GM12878 (cell line): ENCODE measurements around the gene GFRA4. TPM values are rescaled to one million over a fixed set of nuclear protein-coding genes. Genes with fewer than 3 reads are reported as not detected.

Experiments
- ATAC-seq: fragments of 200-7000 bp; cut with Tn5 transposase; 3 replicates; pipeline ENCODE4 v1.9.1; 2020; ENCODE audit warnings: mild to moderate bottlenecking, moderate library complexity
- BruUV-seq: library from RNA; stranded (reverse); fragments of 400-500 nt; replicated peaks from 2 replicates; lab custom pipeline; 2021; lab: Mats Ljungman, UMichigan
- CTCF ChIA-PET: fragments of 300-600 bp; sonication (Branson Sonifier 250); formaldehyde crosslinking; extraction: SDS; loops from one replicate; lab custom pipeline; 2021; ENCODE audit warnings: inconsistent platforms; lab: Yijun Ruan, JAX
- POLR2A ChIA-PET: fragments of 350-600 bp; formaldehyde crosslinking; extraction: SDS; loops from one replicate; lab custom pipeline; 2021; ENCODE audit warnings: inconsistent platforms; lab: Charles Lee
- RAD21 ChIA-PET: fragments of 300-600 bp; sonication (Branson Sonifier 250); formaldehyde crosslinking; loops from one replicate; lab custom pipeline; 2023; ENCODE audit warnings: antibody characterized with exemption; ENCODE audit not compliant: unreplicated experiment; lab: Charles Lee
- SMC1A ChIA-PET: fragments of 300-600 bp; sonication (Branson Sonifier 250); formaldehyde crosslinking; loops from one replicate; lab custom pipeline; 2023; ENCODE audit not compliant: unreplicated experiment, uncharacterized antibody; lab: Charles Lee
- DNase-seq: peaks from one replicate; pipeline ENCODE4 v3.0.0-alpha.2; 2011; ENCODE audit warnings: low read depth, low spot score
- FAIRE-seq: peaks from 3 replicates; lab custom pipeline; 2011; peaks lifted over from hg19 to GRCh38; lab: Jason Lieb, UNC
- H2AFZ ChIP-seq: 2 replicates; pipeline ENCODE4 v1.6.0; 2011; ENCODE audit warnings: low read depth, low read length, control low read depth; ENCODE audit not compliant: control insufficient read depth
- H3K27ac ChIP-seq: 2 replicates; pipeline ENCODE4 v1.5.1; 2011; ENCODE audit warnings: control low read depth; ENCODE audit not compliant: control insufficient read depth, insufficient read depth
- H3K27me3 ChIP-seq, 2 experiments: replicated peaks in 1 of 2; 2 replicates each; pipeline versions ENCODE4 v1.6.0 to v1.6.1; 2011; ENCODE audit warnings: low read length in 1 of 2; ENCODE audit not compliant: control insufficient read depth in 2 of 2, insufficient read depth in 2 of 2
- H3K36me3 ChIP-seq, 2 experiments: 2 replicates each; pipeline ENCODE4 v1.5.1; 2011; ENCODE audit warnings: low read length in 1 of 2; ENCODE audit not compliant: control insufficient read depth in 2 of 2, insufficient read depth in 2 of 2
- H3K4me1 ChIP-seq: 2 replicates; pipeline ENCODE4 v1.6.1; 2011; ENCODE audit warnings: mild to moderate bottlenecking, low read length, moderate library complexity, mixed read lengths; ENCODE audit not compliant: control insufficient read depth, insufficient read depth
- H3K4me2 ChIP-seq: 2 replicates; pipeline ENCODE4 v1.6.0; 2011; ENCODE audit warnings: control low read depth; ENCODE audit not compliant: control insufficient read depth, insufficient read depth
- H3K4me3 ChIP-seq: fragments of 200-600 bp; sonication (generic); 2 replicates; pipeline ENCODE4 v1.5.1; 2016
- H3K79me2 ChIP-seq: 2 replicates; pipeline ENCODE4 v1.6.0; 2011; ENCODE audit warnings: low read length; ENCODE audit not compliant: control insufficient read depth, insufficient read depth
- H3K9ac ChIP-seq: 2 replicates; pipeline ENCODE4 v1.8.0; 2011; ENCODE audit warnings: low read length, control low read depth, mixed read lengths; ENCODE audit not compliant: control insufficient read depth, insufficient read depth
- H3K9me3 ChIP-seq: replicated peaks from 3 replicates; pipeline ENCODE4 v1.5.1; 2011; ENCODE audit warnings: mild to moderate bottlenecking, low read length; ENCODE audit not compliant: control insufficient read depth, insufficient read depth
- H4K20me1 ChIP-seq: 2 replicates; pipeline ENCODE4 v1.6.0; 2011; ENCODE audit not compliant: control insufficient read depth, insufficient read depth
- BRCA1 ChIP-seq: IDR thresholded peaks from 2 replicates; pipeline ENCODE4 v1.6.1; 2011; ENCODE audit warnings: low read depth, low read length, improper control_type of control experiment
- CEBPB ChIP-seq, 2 experiments: fragments of 150-350 bp in 1 of 2; IDR thresholded peaks; 2 replicates each; pipeline ENCODE4 v1.6.1; 2012 to 2014; ENCODE audit warnings: low read depth in 2 of 2, low read length in 2 of 2, borderline replicate concordance in 1 of 2, inconsistent platforms in 1 of 2
- CHD4 ChIP-seq: fragments of 200-600 bp; sonication (generic); IDR thresholded peaks from 2 replicates; pipeline ENCODE4 v1.6.1; 2016; ENCODE audit warnings: mild to moderate bottlenecking
- CUX1 ChIP-seq: IDR thresholded peaks from 2 replicates; pipeline ENCODE4 v1.6.1; 2012; ENCODE audit warnings: improper control_type of control experiment, low read depth, low read length; ENCODE audit not compliant: insufficient replicate concordance
- MYB ChIP-seq: fragments of 150-350 bp; IDR thresholded peaks from 2 replicates; pipeline ENCODE4 v1.6.1; 2014; ENCODE audit warnings: mild to moderate bottlenecking, low read depth, low read length, borderline replicate concordance
- NFXL1 ChIP-seq: fragments of 450-650 bp; IDR thresholded peaks from 2 replicates; pipeline ENCODE4 v1.6.1; 2017; ENCODE audit warnings: antibody characterized with exemption, mild to moderate bottlenecking, borderline replicate concordance
- NR2C1 ChIP-seq: fragments of 450-650 bp; IDR thresholded peaks from 2 replicates; pipeline ENCODE4 v1.6.1; 2017; ENCODE audit warnings: antibody characterized with exemption, mild to moderate bottlenecking, moderate library complexity
- POLR2AphosphoS2 ChIP-seq: IDR thresholded peaks from 2 replicates; pipeline ENCODE4 v1.6.1; 2011; ENCODE audit warnings: low read depth, mild to moderate bottlenecking, low read length, improper control_type of control experiment, moderate library complexity
- SMARCA5 ChIP-seq: fragments of 450-650 bp; IDR thresholded peaks from 2 replicates; pipeline ENCODE4 v1.6.1; 2017; ENCODE audit warnings: mild to moderate bottlenecking
- ZNF274 ChIP-seq: IDR thresholded peaks from one replicate; pipeline ENCODE4 v1.8.0; 2011; ENCODE audit not compliant: insufficient read length, insufficient read depth
- WGBS: methylation state at CpG from one replicate; pipeline ENCODE4 v1.1.6; 2016; ENCODE audit warnings: low lambda C conversion rate; ENCODE audit not compliant: insufficient replicate concordance, insufficient coverage; ENCODE audit errors: missing lambda C conversion rate; 5-methylcytosine and 5-hydroxymethylcytosine counted together
- in situ Hi-C: fragments of 300-500 bp; cut with MboI; formaldehyde crosslinking; loops from 9 replicates; pipeline ENCODE4 v1.14.3; 2018; ENCODE audit warnings: mixed read lengths
- intact Hi-C: fragments of 100-400 bp; cut with micrococcal nuclease; formaldehyde crosslinking; loops from one replicate; pipeline ENCODE4 v1.14.2; 2022; ENCODE audit not compliant: unreplicated experiment
- polyA plus RNA-seq, 11 experiments: library from polyadenylated mRNA; depleted of rRNA in 4 of 11; unstranded in 6 of 11; stranded (reverse) in 5 of 11; fragments of >200 nt; fragmentation: Nextera tagmentation in 4 of 11; fragmentation: Illumina TruSeq in 1 of 11; extraction: Ambion mirVana in 4 of 11; extraction: Trizol in 1 of 11; gene quantifications; 1 replicate in 1 of 11; 2 replicates in 10 of 11; pipeline versions ENCODE4 v1.2.1 to v1.2.3, GENCODE V29; 2011 to 2016; ENCODE audit warnings: inconsistent platforms in 2 of 11, missing spikeins in 2 of 11, low read depth in 1 of 11
- total RNA-seq, 4 experiments: library from RNA; depleted of rRNA in 3 of 4; stranded (reverse); fragments of >200 nt in 3 of 4; fragmentation: Illumina TruSeq in 1 of 4; extraction: Trizol in 1 of 4; gene quantifications; 2 replicates each; pipeline versions ENCODE4 v1.2.1 to v1.2.3, GENCODE V29; 2013 to 2021
- TF ChIP-seq, protein P1 (sequence below): fragments of 450-650 bp; IDR thresholded peaks from 2 replicates; pipeline ENCODE4 v1.6.1; 2017; ENCODE audit warnings: borderline replicate concordance
- TF ChIP-seq, protein P2 (sequence below): IDR thresholded peaks from 2 replicates; pipeline ENCODE4 v1.6.1; 2012; ENCODE audit warnings: low read length, inconsistent platforms

GFRA4 gene
- total and polyA plus RNA-seq, 10 of the 15 experiments (the other 5 are each of a cell fraction or from before 2014, with no cell fraction given): 0.04 TPM; not detected in 9

- ChIA-PET CTCF (no interaction called here), SMC1A (no interaction called here), POLR2A (no interaction called here), RAD21 (no interaction called here)
- H3K4me2 ChIP-seq: no peak overlapping the region
- DNase-seq (no peak), ATAC-seq (no peak), FAIRE-seq (no peak)
- TF ChIP-seq ZNF274: no peak
- TF ChIP-seq SMARCA5: no peak
- TF ChIP-seq MYB: no peak
- no peak for TF ChIP-seq CHD4
- no peak for TF ChIP-seq BRCA1
- TF ChIP-seq NFXL1: no peak
- no peak for TF ChIP-seq POLR2AphosphoS2
- no peak for TF ChIP-seq CUX1
- TF ChIP-seq, protein P1, sequence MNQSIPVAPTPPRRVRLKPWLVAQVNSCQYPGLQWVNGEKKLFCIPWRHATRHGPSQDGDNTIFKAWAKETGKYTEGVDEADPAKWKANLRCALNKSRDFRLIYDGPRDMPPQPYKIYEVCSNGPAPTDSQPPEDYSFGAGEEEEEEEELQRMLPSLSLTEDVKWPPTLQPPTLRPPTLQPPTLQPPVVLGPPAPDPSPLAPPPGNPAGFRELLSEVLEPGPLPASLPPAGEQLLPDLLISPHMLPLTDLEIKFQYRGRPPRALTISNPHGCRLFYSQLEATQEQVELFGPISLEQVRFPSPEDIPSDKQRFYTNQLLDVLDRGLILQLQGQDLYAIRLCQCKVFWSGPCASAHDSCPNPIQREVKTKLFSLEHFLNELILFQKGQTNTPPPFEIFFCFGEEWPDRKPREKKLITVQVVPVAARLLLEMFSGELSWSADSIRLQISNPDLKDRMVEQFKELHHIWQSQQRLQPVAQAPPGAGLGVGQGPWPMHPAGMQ: no peak
- no peak for TF ChIP-seq CEBPB (IDR thresholded peaks at IDR 0.05; ENCODE audit: borderline replicate concordance in 1 of 2, low read depth in 2 of 2, low read length in 2 of 2)
- no peak for TF ChIP-seq NR2C1
- TF ChIP-seq, protein P2, sequence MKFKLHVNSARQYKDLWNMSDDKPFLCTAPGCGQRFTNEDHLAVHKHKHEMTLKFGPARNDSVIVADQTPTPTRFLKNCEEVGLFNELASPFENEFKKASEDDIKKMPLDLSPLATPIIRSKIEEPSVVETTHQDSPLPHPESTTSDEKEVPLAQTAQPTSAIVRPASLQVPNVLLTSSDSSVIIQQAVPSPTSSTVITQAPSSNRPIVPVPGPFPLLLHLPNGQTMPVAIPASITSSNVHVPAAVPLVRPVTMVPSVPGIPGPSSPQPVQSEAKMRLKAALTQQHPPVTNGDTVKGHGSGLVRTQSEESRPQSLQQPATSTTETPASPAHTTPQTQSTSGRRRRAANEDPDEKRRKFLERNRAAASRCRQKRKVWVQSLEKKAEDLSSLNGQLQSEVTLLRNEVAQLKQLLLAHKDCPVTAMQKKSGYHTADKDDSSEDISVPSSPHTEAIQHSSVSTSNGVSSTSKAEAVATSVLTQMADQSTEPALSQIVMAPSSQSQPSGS: no peak
- WGBS: 99% methylated on average over 4 of the region's 4 CpGs
- H2AFZ ChIP-seq: no peak overlapping the region
- no peaks in the 10 kb centered on the region for H3K79me2 ChIP-seq
- H3K9ac ChIP-seq: no peak overlapping the region
- no peaks in the 10 kb centered on the region for H3K9me3 ChIP-seq
- intact Hi-C loops: no loop called here
- no peaks in the 10 kb centered on the region for H3K36me3 ChIP-seq
- BruUV-seq: no TSS peak
- H3K27ac ChIP-seq: no peak overlapping the region
- no peaks in the 10 kb centered on the region for H3K27me3 ChIP-seq
- in situ Hi-C loops: no loop called here
- no peaks in the 10 kb centered on the region for H4K20me1 ChIP-seq
- H3K4me1 ChIP-seq: no peaks in the 10 kb centered on the region
- no peak overlapping the region for H3K4me3 ChIP-seq
Observed at GRCh38 chr20:3622406-3622805, 40.8 kb downstream of the GFRA4 start.
